HL-60/S4 treated with retinoic acid at 250 ng/mL for 4 days and 3 days (cell line): ENCODE results near the gene STXBP6.
"Not testable (repeated sequence)": the region's sequence is repeated elsewhere in the genome, so short reads cannot be mapped to it uniquely, and the experiment has no call there.

Experiments
- in situ Hi-C: fragments of 300-500 bp; cut with MboI; formaldehyde crosslinking; loops from 2 replicates; pipeline ENCODE4 v1.7.0; 2022; ENCODE audit warnings: low sequenced_read_pairs

The STXBP6 gene

GRCh38 chr14:24990050-24990449, 59.9 kb downstream of the STXBP6 start:
- in situ Hi-C loops = no loop called here

GRCh38 chr14:24988760-24989159, 61.2 kb downstream of the STXBP6 start:
- in situ Hi-C loops = no loop called here

GRCh38 chr14:24986206-24986893, 63.6 kb downstream of the STXBP6 start:
- in situ Hi-C loops = no loop called here

- in situ Hi-C loops = no loop called here
Observed at GRCh38 chr14:24984846-24985589, 64.9 kb downstream of the STXBP6 start.

GRCh38 chr14:24982472-24983155, 67.3 kb downstream of the STXBP6 start:
- in situ Hi-C loops = no loop called here

GRCh38 chr14:24979725-24980239, 70.2 kb downstream of the STXBP6 start:
- in situ Hi-C loops = no loop called here

- in situ Hi-C loops = no loop called here
Observed at GRCh38 chr14:24978862-24979724, 70.9 kb downstream of the STXBP6 start.

- in situ Hi-C loops = no loop called here
Observed at GRCh38 chr14:24976602-24977001, 73.3 kb downstream of the STXBP6 start.

GRCh38 chr14:24975393-24975792, 74.6 kb downstream of the STXBP6 start:
- in situ Hi-C loops = no loop called here

- in situ Hi-C loops = no loop called here
Observed at GRCh38 chr14:24974591-24975374, 75.2 kb downstream of the STXBP6 start.

- in situ Hi-C loops = no loop called here
Observed at GRCh38 chr14:24972844-24973243, 77.1 kb downstream of the STXBP6 start.

GRCh38 chr14:24971255-24971654, 78.7 kb downstream of the STXBP6 start:
- in situ Hi-C loops = no loop called here

- in situ Hi-C loops = no loop called here
Observed at GRCh38 chr14:24966579-24966964, 83.4 kb downstream of the STXBP6 start.

GRCh38 chr14:24965934-24966578, 83.9 kb downstream of the STXBP6 start:
- in situ Hi-C loops = no loop called here

- in situ Hi-C loops = no loop called here
Observed at GRCh38 chr14:24965578-24965933, 84.4 kb downstream of the STXBP6 start.

- in situ Hi-C loops = no loop called here
Observed at GRCh38 chr14:24964591-24964990, 85.4 kb downstream of the STXBP6 start.

- in situ Hi-C loops = no loop called here
Observed at GRCh38 chr14:24964048-24964447, 85.9 kb downstream of the STXBP6 start.

- in situ Hi-C loops = not testable (repeated sequence)
Observed at GRCh38 chr14:24962118-24962517, 87.8 kb downstream of the STXBP6 start.

GRCh38 chr14:24960816-24961215, 89.1 kb downstream of the STXBP6 start:
- in situ Hi-C loops = no loop called here
